NCI-H82 (cell line): ENCODE results near the gene HYLS1.
"Not testable (repeated sequence)": the region's sequence is repeated elsewhere in the genome, so short reads cannot be mapped to it uniquely, and the experiment has no call there.

Source experiments
- DNase-seq: peaks from one replicate; lab custom pipeline; 2025; lab: John Stamatoyannopoulos, UW

Gene HYLS1, protein sequence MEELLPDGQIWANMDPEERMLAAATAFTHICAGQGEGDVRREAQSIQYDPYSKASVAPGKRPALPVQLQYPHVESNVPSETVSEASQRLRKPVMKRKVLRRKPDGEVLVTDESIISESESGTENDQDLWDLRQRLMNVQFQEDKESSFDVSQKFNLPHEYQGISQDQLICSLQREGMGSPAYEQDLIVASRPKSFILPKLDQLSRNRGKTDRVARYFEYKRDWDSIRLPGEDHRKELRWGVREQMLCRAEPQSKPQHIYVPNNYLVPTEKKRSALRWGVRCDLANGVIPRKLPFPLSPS

DNA sequence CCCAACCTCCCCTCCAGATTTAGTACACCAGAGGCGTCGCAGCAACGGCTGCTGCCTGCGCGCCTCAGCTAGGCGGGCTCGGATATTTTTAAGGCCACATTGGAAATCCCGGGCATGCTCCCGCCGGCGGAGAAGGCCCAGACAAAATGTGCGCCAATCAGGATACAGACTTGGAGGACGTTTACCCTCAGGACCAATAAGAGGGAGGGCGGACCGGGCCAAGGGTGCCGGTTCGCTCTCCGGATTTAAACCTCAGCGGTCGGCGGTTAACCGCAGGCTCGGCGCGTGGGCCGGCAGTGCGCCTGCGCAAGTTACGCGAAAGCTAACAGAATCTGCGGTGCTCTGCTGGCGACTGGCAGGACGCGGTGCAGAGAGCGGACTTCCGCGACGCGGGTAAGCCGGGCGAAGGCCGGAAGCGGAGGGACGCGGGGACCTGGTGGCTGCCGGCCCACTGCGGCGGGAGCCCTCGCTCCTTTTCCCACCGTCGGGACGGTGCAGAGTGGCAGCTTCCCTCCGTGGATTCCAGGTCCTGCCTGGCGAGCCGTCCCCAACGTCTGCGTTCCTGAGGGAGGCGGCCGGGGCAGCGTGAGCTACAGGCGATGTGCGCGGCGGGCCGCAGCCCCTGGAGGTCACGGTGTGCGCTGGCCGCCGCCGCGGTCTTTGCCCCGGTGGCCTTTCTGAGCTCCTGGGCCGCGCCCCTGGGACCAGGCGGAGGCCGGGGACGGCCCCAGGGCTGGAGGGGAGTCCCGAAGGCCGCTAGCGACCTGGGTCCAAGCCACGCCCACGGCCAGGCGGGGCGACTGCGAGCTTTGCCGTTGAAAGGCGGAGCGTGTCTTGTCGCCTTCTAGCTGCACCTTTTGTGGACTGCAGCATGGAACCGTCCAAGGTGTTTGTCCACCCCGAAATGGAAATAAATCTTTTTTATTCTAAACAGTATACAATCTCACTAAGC is at the start of gene HYLS1:
Gene HYLS1 (plus strand): TSS at position 296 of the 952 bp plus-strand sequence. CDS start 11,701 bp downstream, outside the sequence.
- DNase-seq = peak; percentile 61

DNA sequence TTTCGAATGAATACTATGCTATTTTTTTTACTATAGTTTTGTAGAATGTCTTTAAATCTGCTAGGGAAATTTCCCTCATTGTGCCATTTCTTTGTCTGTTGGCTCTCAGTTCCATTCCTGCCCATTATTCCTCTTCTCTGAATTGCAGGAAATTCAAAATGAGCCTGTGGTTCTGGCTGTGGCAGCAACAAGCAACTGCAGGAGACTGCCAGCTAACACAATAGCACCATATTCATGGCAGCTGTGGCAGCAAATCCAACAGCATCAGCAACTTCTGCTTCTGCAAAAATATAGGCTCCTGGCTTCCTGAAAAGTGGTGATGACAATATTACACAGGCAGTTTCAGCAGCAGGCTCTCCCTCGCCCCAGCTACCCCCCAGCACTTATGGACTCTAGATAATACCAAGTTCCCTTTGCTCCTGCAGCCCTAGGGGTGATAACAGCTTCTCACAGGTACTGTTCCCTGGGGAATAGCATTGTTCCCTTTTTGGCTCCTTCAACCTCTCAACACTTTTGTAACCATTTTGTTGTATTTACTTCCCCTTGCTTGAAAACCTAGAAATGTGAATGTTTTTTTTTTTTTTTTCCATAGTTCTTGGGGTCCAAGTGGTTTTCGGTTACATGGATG is 45.0 kb upstream of the HYLS1 start:
- DNase-seq = no peak

DNA sequence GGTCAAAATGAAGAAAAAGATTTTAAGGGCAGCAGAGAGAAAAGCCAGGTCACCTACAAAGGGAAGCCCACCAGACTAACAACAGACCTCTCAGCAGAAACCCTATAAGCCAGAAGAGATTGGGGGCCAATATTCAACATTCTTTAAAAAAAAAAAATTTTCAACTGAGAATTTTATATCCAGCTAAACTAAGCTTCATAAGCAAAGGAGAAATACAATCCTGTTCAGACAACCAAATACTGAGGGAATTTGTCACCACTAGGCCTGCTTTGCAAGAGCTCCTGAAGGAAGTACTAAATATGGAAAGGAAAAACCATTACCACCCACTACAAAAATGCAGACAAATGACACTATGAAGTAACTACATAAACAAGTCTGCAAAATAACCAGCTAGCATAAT is 41.3 kb upstream of the HYLS1 start:
- DNase-seq = no peak

DNA sequence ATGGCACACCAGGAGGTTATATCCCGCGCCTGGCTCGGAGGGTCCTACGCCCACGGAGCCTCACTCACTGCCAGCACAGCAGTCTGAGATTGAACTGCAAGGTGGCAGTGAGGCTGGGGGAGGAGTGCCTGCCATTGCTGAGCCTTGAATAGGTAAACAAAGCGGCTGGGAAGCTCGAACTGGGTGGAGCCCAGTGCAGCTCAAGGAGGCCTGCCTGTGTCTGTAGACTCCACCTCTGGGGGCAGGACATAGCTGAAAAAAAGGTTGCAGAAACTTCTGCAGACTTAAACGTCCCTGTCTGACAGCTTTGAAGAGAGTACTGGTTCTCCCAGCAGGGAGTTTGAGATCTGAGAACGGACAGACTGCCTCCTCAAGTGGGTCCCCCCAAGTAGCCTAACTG is 29.8 kb upstream of the HYLS1 start:
- not testable (repeated sequence) for DNase-seq

DNA sequence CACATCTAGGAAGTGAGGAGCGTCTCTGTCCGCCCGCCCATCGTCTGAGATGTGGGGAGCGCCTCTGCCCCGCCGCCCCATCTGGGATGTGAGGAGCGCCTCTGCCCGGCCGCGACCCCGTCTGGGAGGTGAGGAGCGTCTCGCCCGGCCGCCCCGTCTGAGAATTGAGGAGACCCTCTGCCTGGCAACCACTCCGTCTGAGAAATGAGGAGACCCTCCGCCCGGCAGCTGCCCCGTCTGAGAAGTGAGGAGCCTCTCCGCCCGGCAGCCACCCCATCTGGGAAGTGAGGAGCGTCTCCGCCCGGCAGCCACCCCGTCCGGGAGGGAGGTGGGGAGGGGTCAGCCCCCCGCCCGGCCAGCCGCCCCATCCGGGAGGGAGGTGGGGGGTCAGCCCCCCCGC is 24.7 kb upstream of the HYLS1 start:
- DNase-seq = not testable (repeated sequence)

DNA sequence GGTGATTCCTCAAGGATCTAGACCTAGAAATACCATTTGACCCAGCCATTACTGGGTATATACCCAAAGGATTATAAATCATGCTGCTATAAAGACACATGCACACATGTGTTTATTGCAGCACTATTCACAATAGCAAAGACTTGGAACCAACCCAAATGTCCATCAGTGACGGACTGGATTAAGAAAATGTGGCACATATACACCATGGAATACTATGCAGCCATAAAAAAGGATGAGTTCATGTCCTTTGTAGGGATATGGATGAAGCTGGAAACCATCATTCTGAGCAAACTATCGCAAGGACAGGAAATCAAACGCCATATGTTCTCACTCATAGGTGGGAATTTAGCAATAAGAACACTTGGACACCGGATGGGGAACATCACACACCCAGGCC is 22.1 kb upstream of the HYLS1 start:
- not testable (repeated sequence) for DNase-seq

DNA sequence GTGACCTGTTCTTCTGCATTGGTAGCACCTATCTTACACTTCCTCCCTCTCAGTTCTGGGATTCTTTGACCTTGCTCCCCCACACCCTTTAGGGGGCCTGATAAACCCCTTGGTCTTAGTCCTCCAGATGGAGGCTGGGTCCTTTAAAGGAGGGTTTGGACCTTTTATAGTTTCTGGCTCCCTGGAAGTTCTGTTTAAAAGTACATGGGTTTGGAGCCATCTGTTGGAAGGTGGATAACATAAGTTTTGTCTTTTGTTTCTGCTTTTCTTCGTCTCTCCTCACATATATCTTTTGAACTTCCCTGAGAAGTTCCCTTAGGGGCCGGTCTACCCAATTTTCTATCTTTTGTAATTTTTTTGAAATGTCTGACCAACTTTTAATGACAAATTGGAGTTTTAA is 17.9 kb upstream of the HYLS1 start:
- no peak for DNase-seq

DNA sequence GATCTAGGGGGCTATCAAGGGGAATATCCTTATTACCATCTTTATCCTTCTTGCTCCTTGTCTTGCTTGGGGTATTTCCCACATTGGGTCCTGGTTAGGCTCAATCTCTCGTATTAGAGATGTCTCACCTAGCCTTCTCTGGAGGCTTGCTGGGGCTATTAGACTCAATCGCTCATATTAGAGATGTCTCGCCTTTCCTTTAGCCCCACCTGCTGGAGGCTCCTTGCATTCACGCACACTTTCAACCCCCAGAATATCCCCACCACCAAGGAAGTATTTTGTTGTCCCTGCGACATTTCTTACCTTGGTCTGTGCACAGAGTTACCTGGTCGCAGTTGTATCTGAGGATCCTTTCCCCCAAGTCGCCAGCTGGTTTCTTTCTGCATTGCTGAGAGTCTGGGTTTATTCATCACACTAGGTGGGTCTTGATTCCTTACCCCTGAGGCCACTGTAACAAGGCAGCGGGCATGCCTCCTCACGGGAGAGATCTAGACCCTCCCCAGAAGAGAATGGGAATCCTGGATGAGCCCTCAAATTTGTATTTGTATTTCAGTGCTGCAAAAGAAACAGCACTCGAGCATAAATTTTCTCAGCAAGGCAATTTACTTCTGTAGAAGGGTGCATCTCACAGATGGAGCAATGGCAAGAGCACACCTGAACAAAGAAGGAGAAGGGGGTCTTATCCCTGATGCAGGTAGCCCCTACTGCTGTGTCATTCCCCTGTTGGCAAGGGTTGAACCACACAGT is 15.9 kb upstream of the HYLS1 start:
- DNase-seq = peak; percentile 82

DNA sequence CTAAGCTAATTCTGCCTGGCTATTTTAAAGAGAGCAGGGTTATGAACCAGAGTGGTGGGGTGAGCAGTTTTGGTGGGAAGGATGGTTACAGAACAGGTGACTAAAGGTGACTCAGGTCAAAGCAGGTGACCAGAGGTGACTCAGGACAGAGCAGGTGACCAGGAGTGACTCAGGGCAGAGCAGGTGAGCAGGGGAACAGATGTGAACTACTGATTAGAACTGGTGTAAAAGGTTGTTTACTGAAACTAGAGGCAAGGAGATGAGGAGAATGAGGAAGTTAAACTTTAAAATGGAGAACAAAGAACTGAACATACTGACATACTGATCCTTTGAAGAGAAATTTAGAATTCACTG is 15.4 kb upstream of the HYLS1 start:
- no peak for DNase-seq

DNA sequence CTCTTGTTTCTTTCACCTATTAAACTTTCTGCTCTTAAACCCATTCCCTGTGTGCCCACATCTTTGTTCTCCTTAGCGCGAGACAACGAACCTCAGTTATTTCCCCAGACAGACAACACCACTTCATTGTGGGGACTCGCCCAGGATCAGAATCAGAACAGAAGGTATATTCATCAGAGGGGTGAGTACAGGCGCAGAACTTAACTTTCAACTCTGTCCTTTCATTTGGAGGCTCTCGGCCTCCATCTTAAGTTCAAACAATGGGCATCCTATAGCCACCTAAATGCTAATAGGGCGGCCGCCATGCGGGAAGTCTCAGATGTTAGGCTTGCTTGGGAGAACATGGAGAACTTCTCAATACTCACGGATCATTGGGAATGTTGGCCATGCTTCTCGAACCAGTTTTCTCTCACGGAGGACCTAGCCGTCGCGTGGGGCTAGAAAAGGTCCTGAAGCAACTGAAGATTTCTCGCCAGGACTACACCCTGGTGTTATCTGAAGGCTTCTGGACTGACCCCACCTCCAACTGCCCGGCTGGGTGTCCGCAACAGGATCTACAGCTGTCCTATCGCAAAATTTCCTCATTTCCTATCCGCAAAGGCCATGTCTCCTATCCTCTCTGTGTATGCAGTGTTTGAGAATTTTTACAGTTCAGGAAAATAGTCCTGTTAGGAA is 13.4 kb upstream of the HYLS1 start:
- DNase-seq = no peak

DNA sequence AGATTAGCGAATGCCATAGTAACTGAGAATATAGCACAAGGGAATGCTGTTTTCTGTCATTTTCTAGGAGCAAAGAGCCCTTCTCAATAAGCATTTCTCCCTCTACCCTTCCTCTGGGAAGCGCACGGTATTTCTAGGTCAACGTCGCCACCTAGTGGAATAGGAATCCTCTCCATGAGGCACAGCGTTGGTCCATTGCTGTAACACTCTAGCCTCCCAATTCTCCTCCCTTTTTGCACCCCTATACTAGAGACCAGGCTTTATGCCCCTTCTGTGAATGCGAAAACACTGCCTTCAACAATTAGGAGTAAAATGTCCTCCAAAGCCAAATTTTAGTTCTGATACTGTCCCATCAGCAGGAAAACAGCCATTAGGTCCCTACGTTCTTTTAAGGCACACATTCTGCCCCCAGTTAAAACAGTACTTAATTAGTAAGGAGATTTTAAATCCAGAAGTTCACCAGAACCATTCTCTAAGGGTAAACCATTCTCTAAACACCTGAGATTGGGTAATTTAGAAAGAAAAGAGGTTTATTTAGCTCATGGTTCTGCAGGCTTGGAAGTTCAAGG is 12.8 kb upstream of the HYLS1 start:
- peak; percentile 85 for DNase-seq

DNA sequence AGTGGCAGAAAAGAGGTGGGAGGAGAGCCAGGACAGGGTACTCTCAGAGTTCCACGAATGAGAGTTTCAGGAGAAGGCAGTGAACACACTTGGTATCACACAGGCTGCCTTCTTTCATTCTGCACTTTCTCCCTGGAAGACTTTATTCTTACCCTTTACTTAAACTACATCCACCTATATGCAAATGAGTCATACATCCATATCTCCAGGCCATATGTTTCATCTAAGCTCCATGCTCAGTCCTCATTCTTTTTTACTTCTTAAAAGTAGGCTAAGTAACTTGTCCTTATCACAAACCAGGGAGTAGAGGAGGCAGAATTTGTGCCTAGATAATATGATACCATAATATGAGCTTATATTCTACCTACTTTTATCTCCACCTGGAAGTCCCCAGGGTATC is 6.2 kb upstream of the HYLS1 start:
- no peak for DNase-seq

DNA sequence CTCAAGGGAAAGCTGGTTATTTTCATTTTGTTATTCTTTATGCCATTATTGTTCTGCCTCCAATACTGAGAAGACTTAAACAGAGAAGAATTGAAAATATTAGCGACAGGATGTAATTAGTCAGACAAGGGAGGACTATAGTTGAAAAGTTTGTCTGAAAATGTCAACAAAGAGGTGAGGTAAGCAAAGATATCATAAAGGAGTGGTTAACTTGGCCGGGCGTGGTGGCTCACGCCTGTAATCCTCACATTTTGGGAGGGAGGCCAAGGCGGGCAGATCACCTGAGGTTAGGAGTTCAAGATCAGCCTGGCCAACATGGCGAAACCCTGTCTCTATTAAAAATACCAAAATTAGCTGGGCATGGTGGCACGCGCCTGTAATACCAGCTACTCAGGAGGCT is 4.1 kb upstream of the HYLS1 start:
- DNase-seq = no peak

DNA sequence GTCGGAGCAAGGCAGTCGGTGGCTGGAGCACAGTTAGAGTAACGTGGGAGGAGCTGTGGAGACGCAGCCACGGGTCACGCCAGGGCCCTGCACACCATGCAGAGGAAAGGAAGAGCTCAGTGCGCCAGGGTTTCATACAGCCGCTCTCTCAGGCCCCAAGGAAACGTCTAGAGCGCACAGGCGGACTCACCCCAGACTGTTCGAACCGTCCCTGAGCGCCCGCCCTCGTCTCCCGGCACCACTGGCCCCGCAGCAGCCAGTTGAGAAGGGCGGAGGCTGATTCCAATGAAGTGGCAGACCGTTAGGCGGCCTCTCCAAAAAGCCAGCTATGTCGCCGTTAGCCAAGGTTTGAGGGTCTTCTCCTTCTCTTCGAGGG is 483 bp upstream of the HYLS1 start:
- DNase-seq = no peak

DNA sequence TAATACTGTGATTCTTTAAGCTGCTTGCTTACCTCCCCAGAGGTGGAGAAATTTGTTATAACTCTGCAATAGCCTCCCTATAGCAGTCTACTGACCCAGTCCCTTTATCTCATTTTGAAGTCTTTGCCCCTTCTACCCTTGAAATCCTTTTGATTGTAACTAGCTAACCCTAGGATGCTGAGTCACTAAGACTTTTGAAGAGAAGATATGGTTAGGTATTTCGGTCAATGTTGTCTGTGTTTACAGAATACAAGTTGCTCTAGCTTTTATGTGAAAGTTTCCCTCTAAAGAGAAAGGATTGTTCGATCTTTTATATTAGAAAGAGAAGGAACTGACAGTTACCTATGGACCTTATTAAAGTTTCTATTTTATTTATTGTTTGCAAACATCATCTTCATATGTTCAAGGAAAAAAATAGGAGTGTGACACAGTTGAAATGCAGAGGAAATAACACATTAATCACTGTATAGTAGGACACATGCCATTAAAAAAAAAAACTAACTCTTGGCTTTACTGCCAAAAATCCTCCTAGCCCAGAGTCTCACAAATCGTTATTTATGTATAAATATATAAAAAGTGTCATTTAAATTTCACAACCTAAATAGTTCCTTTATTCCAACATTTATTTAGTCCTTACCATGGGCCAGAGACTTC is 3.1 kb downstream of the HYLS1 start:
- no peak for DNase-seq

DNA sequence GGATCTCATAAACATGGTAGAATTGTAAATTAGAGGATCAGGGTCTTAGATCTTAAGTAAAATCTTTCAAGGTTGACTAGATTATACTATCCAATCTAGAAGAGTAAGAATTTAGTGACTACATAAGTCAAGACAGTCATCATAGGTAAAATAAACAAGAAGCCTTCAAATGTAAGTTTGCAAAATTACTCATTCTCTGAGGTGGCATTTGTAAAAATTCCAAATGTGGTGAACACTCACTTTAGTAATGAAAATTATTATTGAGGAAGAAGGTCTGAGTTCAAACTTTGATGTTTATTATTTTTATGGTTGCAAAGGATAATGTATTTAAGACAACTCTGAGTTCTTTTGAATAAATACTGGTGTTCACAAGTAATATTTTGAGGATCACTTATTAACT is 4.6 kb downstream of the HYLS1 start:
- no peak for DNase-seq

DNA sequence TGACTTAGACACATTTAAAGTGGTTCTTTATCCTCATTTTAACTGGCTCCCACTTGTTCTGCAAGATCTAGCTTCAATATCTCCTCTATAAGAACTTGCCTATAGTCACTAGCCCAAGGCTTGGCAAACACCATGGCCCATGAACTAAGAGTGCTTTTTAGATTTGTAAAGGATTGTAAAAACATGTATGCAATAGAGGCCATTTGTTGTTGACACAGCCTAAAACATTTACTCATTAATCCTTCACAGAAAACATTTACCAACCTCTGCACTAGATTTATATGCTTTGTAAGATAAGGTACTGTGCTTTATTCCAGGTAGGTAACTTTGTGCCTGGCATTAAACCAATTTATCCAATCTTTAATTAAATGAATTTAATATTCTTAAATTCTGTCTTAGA is 5.5 kb downstream of the HYLS1 start:
- no peak for DNase-seq

DNA sequence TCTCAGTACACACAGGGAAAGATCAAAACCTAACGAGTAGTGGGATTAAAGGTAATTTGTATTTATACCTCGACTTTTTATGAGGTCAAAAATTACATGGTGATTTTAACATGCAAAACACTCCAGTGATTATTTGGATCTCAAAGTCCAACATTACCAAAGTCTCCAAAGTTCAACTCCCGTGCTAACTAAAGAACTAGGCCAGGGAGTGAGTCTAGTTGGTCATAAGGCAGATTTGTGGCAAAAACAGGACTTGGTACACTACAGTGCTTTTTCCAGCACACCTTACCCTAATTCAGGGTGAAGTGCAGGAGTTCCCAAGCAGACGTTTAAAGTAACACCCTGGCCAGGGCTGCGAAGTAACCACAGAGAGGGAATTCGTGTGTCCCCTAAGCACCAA is 14.4 kb downstream of the HYLS1 start:
- no peak for DNase-seq

DNA sequence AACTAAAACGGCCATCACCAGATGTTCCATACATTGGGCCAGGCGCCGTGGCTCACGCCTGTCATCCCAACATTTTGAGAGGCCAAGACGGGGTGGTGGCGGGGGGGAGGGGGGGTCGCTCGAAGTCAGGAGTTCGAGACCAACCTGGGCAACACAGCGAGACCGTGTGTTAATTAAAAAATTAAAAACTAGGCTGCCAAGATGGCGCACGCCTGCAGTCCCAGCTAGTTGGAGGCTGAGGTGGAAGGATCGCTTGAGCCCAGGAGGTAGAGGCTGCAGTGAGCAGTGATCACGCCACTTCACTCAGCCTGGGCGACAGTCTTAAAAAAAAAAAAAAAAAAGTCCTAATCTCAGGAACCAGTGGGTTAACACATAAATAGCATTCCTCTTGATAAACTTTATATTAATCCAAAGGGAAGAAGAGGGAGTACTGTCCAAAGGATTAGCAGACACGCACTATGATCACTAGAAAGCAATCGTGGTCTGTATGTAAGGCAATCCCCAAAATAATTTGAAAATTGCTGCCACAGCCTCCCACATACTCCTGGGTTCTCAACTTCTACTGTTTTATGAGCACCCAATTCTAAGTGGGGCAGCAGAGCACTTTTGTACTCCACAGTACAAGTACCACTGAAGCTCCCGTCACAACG is 14.9 kb downstream of the HYLS1 start:
- no peak for DNase-seq
